ENCODE results near the gene ZPBP2. TPM values are rescaled to one million over a fixed set of nuclear protein-coding genes. Genes with fewer than 3 reads are reported as not detected.

The ZPBP2 gene
- total RNA-seq, 4 donors from 2014 or later, result not detected

GRCh38 chr17:39903158-39903884 is 35.3 kb downstream of the ZPBP2 start:
- no peak for TF ChIP-seq CTCF (IDR thresholded peaks at IDR 0.05; ENCODE audit: low read depth)

DNA sequence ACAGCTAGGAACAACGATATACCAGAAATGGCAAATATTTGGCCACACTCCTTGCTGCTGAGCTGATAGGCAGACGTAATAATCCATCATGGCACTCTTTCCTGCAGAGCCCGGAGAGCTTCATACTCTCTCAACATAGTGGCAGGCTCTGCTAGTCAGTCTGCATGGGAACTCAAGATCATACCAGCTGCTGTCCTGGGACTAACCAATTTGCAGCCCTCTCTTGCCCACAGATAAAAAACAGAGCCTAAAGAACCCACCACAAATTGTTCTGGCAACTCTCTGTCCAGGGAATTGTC is 36.9 kb downstream of the ZPBP2 start:
- no peak for TF ChIP-seq CTCF (IDR thresholded peaks at IDR 0.05; ENCODE audit: low read depth)

DNA sequence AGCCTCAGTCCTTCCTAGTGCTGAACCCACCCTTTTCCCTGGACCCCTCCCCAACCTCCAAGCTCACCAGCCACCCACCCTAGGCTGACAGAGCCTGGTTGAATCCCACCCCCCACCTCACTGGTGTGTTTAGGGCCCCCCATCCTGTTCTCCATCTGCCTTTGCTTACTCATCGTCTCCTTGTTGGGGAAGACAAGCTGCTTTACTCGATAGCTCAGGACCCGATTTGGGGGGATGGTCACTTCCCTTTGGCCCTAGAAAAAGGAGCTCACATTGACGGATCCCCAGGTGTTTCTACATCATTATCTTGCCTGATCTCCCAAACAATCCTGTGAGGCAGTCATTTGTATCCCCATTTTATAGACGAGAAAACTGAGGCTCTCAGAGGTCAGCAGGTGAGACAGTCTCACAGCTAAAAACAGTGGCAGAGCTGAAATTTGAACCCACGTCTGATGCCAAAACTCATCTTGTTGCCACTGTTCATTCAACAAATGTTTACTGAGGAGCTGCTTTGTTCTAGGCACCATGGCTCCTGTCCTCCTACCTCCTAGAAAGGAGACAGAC is 40.9 kb downstream of the ZPBP2 start:
- TF ChIP-seq CTCF (IDR thresholded peaks at IDR 0.05; ENCODE audit: low read depth), result no peak

- TF ChIP-seq CTCF (IDR thresholded peaks at IDR 0.05; ENCODE audit: low read depth), result no peak
Observed at GRCh38 chr17:39913989-39914388, 46.0 kb downstream of the ZPBP2 start.

GRCh38 chr17:39915559-39915958 is 47.6 kb downstream of the ZPBP2 start:
- TF ChIP-seq CTCF (IDR thresholded peaks at IDR 0.05; ENCODE audit: low read depth), result no peak

GRCh38 chr17:39916918-39917317 is 48.9 kb downstream of the ZPBP2 start:
- TF ChIP-seq CTCF (IDR thresholded peaks at IDR 0.05; ENCODE audit: low read depth), result no peak

GRCh38 chr17:39919087-39919683 is 51.2 kb downstream of the ZPBP2 start:
- TF ChIP-seq CTCF (IDR thresholded peaks at IDR 0.05; ENCODE audit: low read depth), result no peak

Measured in subcutaneous adipose tissue (tissue), 4 donors.